ENCODE measurements around the gene IRAK4. TPM values are rescaled to one million over a fixed set of nuclear protein-coding genes. Genes with fewer than 3 reads are reported as not detected.

The IRAK4 gene
- total and polyA plus RNA-seq, 2 experiments from 2014 or later: 11.5 to 24.0 TPM

DNA sequence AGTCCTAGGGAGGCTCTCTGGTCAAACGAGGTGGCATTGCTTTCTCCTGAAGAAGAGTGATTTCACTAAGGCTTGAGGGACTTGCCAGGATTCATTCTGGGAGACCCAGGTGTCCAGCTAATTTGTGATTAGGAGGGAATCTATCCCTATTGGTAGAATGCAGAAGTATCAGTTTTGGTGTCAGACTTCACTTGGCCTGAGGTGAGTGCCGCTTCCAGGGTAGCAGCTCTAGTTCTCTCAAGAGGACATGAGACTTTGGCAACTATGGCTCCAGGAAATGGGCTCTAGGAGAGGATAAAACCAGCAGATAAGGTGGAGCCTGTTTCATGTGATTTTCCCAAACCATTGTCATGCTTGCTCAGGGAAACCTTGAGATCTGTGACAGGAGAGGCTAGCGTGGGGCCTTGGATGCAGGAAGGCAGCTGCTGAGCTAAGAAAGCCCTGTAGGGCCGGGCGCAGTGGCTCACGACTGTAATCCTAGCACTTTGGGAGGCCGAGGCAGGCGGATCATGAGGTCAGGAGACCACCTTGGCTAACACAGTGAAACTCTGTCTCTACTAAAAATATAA, 65.5 kb downstream of the IRAK4 start:
- in situ Hi-C loops (cut with MboI): no loop called here
- 83 to 84% methylated on average over 8 of the region's 8 CpGs for WGBS, 2 experiments (ENCODE audit: low coverage in 1 of 2, low lambda C conversion rate in 2 of 2, missing lambda C conversion rate in 2 of 2)

GRCh38 chr12:43826681-43827080, 67.9 kb downstream of the IRAK4 start:
- H3F3A ChIP-seq (ENCODE audit: insufficient read depth): no peaks in the 10 kb centered on the region
- H4K20me1 ChIP-seq (ENCODE audit: insufficient read depth): no peaks in the 10 kb centered on the region
- H3K9me2 ChIP-seq (ENCODE audit: insufficient read depth): no peaks in the 10 kb centered on the region
- H3K4me3 ChIP-seq: no peak overlapping the region
- in situ Hi-C loops (cut with MboI): no loop called here
- DNase-seq: no peak
- no peaks in the 10 kb centered on the region for H3K36me3 ChIP-seq (ENCODE audit: low read depth)
- H3K79me2 ChIP-seq (ENCODE audit: insufficient read depth): no peaks in the 10 kb centered on the region
- no peaks in the 10 kb centered on the region for H3K27me3 ChIP-seq (replicated peaks; ENCODE audit: insufficient read depth)
- H3K4me2 ChIP-seq (ENCODE audit: unreplicated experiment): no peak overlapping the region
- no peak overlapping the region for H3K9ac ChIP-seq
- no peaks in the 10 kb centered on the region for H3K9me3 ChIP-seq (ENCODE audit: low read depth)
- 90 to 94% methylated on average over 3 of the region's 3 CpGs for WGBS, 2 experiments (ENCODE audit: low coverage in 1 of 2, low lambda C conversion rate in 2 of 2, missing lambda C conversion rate in 2 of 2)
- TF ChIP-seq EZH2phosphoT487 (IDR thresholded peaks at IDR 0.05; ENCODE audit: insufficient read depth, low read depth): no peak
- TF ChIP-seq EZH2 (IDR thresholded peaks at IDR 0.05; ENCODE audit: insufficient read depth, poor library complexity, severe bottlenecking): no peak
- H3K4me1 ChIP-seq (ENCODE audit: insufficient read depth): peaks cover 8% of the 10 kb centered on the region
- no peak overlapping the region for H3K27ac ChIP-seq
- H2AFZ ChIP-seq: no peak overlapping the region

More for the DNA sequence above, 65.5 kb downstream of the IRAK4 start:
- Histone ChIP-seq H3K9me3 (ENCODE audit: low read depth) (no peaks in the 10 kb centered on the region), H3K79me2 (ENCODE audit: insufficient read depth) (no peaks in the 10 kb centered on the region), H3K9ac (no peak overlapping the region), H4K20me1 (ENCODE audit: insufficient read depth) (no peaks in the 10 kb centered on the region), H3K4me3 (no peak overlapping the region), H3K36me3 (ENCODE audit: low read depth) (no peaks in the 10 kb centered on the region), H3K4me2 (ENCODE audit: unreplicated experiment) (no peak overlapping the region), H3K27ac (no peak overlapping the region), H3F3A (ENCODE audit: insufficient read depth) (no peaks in the 10 kb centered on the region), H2AFZ (no peak overlapping the region), H3K27me3 (replicated peaks; ENCODE audit: insufficient read depth) (no peaks in the 10 kb centered on the region), H3K9me2 (ENCODE audit: insufficient read depth) (no peaks in the 10 kb centered on the region), H3K4me1 (ENCODE audit: insufficient read depth) (peaks cover 3% of the 10 kb centered on the region)
- DNase-seq: no peak
- no peak for TF ChIP-seq EZH2 (IDR thresholded peaks at IDR 0.05; ENCODE audit: insufficient read depth, poor library complexity, severe bottlenecking)
- no peak for TF ChIP-seq EZH2phosphoT487 (IDR thresholded peaks at IDR 0.05; ENCODE audit: insufficient read depth, low read depth)

DNA sequence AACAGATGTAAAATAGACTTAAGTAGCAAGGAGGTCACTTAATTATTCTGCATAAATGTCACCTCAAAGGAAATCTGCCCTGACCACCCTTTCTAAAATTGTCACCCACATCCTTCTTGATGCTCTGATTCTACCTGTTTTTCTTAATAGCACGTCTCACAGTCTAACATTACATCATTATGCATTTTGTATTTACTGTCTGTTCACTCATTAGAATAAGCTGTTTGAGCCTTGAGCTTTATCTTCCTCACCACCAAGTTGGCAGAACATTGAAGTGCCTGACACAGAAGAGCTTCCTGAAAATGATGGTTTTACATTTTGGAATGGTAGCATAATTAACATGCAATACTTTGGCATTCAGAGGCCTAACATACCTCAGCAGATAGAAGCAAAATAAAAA, 68.3 kb downstream of the IRAK4 start:
- Histone ChIP-seq H3K79me2 (ENCODE audit: insufficient read depth) (no peaks in the 10 kb centered on the region), H2AFZ (no peak overlapping the region), H3K4me1 (ENCODE audit: insufficient read depth) (peaks cover 8% of the 10 kb centered on the region), H3F3A (ENCODE audit: insufficient read depth) (no peaks in the 10 kb centered on the region), H4K20me1 (ENCODE audit: insufficient read depth) (no peaks in the 10 kb centered on the region), H3K9me3 (ENCODE audit: low read depth) (no peaks in the 10 kb centered on the region), H3K4me2 (ENCODE audit: unreplicated experiment) (no peak overlapping the region), H3K27ac (no peak overlapping the region), H3K27me3 (replicated peaks; ENCODE audit: insufficient read depth) (no peaks in the 10 kb centered on the region), H3K9me2 (ENCODE audit: insufficient read depth) (no peaks in the 10 kb centered on the region), H3K9ac (no peak overlapping the region), H3K36me3 (ENCODE audit: low read depth) (no peaks in the 10 kb centered on the region), H3K4me3 (no peak overlapping the region)
- no peak for DNase-seq
- in situ Hi-C loops (cut with MboI): no loop called here
- no peak for TF ChIP-seq EZH2 (IDR thresholded peaks at IDR 0.05; ENCODE audit: insufficient read depth, poor library complexity, severe bottlenecking)
- no peak for TF ChIP-seq EZH2phosphoT487 (IDR thresholded peaks at IDR 0.05; ENCODE audit: insufficient read depth, low read depth)
- WGBS, 2 experiments (ENCODE audit: low coverage in 1 of 2, low lambda C conversion rate in 2 of 2, missing lambda C conversion rate in 2 of 2): 83 to 87% methylated on average over 1 of the region's 1 CpG

- no peak overlapping the region for H3K4me2 ChIP-seq (ENCODE audit: unreplicated experiment)
- in situ Hi-C loops (cut with MboI): no loop called here
- H3K9me2 ChIP-seq (ENCODE audit: insufficient read depth): no peaks in the 10 kb centered on the region
- DNase-seq: no peak
- 67 to 68% methylated on average over 4 of the region's 4 CpGs for WGBS, 2 experiments (ENCODE audit: low coverage in 1 of 2, low lambda C conversion rate in 2 of 2, missing lambda C conversion rate in 2 of 2)
- TF ChIP-seq EZH2 (IDR thresholded peaks at IDR 0.05; ENCODE audit: insufficient read depth, poor library complexity, severe bottlenecking): no peak
- TF ChIP-seq EZH2phosphoT487 (IDR thresholded peaks at IDR 0.05; ENCODE audit: insufficient read depth, low read depth): no peak
- peaks cover 12% of the 10 kb centered on the region for H3K79me2 ChIP-seq (ENCODE audit: insufficient read depth)
- no peaks in the 10 kb centered on the region for H3K27me3 ChIP-seq (replicated peaks; ENCODE audit: insufficient read depth)
- H3K36me3 ChIP-seq (ENCODE audit: low read depth): no peaks in the 10 kb centered on the region
- H3F3A ChIP-seq (ENCODE audit: insufficient read depth): peaks cover 14% of the 10 kb centered on the region; the same call in 1 of the 2 replicates
- peaks cover 24% of the 10 kb centered on the region for H3K4me1 ChIP-seq (ENCODE audit: insufficient read depth)
- H2AFZ ChIP-seq: no peak overlapping the region
- no peaks in the 10 kb centered on the region for H3K9me3 ChIP-seq (ENCODE audit: low read depth)
- H3K4me3 ChIP-seq: no peak overlapping the region
- H3K9ac ChIP-seq: no peak overlapping the region
- no peak overlapping the region for H3K27ac ChIP-seq
- no peaks in the 10 kb centered on the region for H4K20me1 ChIP-seq (ENCODE audit: insufficient read depth)
Measured at GRCh38 chr12:43832463-43833168, 73.9 kb downstream of the IRAK4 start.

Data from GM23248 (cell line).